Measurements from ENCODE around the gene NIPAL3.
"Not testable (repeated sequence)": the region's sequence is repeated elsewhere in the genome, so short reads cannot be mapped to it uniquely, and the experiment has no call there.

NIPAL3 gene

GRCh38 chr1:24491577-24492360, 76.2 kb downstream of the NIPAL3 start:
- Histone ChIP-seq H3K27me3 (ENCODE audit: low read length) (no peaks in the 10 kb centered on the region), H3K9ac (ENCODE audit: low read length) (no peak overlapping the region), H3K27ac (ENCODE audit: low read depth, low read length) (no peak overlapping the region), H3F3A (ENCODE audit: insufficient read depth) (0 out of 2 replicates have a peak, but pooled peaks cover 2% of the 10 kb centered on the region), H3K4me2 (ENCODE audit: low read depth, low read length, poor library complexity, severe bottlenecking) (no peak overlapping the region), H3K4me3 (ENCODE audit: insufficient read depth, low read length, poor library complexity, severe bottlenecking) (no peak overlapping the region), H4K20me1 (ENCODE audit: low read depth, low read length) (no peaks in the 10 kb centered on the region), H3K79me2 (ENCODE audit: insufficient read depth, low read length) (no peaks in the 10 kb centered on the region), H3K36me3 (ENCODE audit: low read length) (no peaks in the 10 kb centered on the region), H3K9me3 (ENCODE audit: insufficient read depth, low read length) (no peaks in the 10 kb centered on the region), H3K9me2 (replicated peaks; ENCODE audit: insufficient read depth, low read length) (no peaks in the 10 kb centered on the region), H2AFZ (ENCODE audit: low read depth, low read length, severe bottlenecking) (no peak overlapping the region)
- TF ChIP-seq CTCF (IDR thresholded peaks at IDR 0.05; ENCODE audit: insufficient read depth, low read length, poor library complexity, severe bottlenecking) = no peak
- TF ChIP-seq EZH2phosphoT487 (conservative IDR thresholded peaks at IDR 0.05; ENCODE audit: low read length) = no peak

GRCh38 chr1:24492935-24493334, 77.3 kb downstream of the NIPAL3 start:
- not testable (repeated sequence) for H3K4me3 ChIP-seq (ENCODE audit: insufficient read depth, low read length, poor library complexity, severe bottlenecking); H3K9ac ChIP-seq (ENCODE audit: low read length); H3K27ac ChIP-seq (ENCODE audit: low read depth, low read length); H3K9me2 ChIP-seq (replicated peaks; ENCODE audit: insufficient read depth, low read length); H3K79me2 ChIP-seq (ENCODE audit: insufficient read depth, low read length); H2AFZ ChIP-seq (ENCODE audit: low read depth, low read length, severe bottlenecking); H3K9me3 ChIP-seq (ENCODE audit: insufficient read depth, low read length); H3K4me2 ChIP-seq (ENCODE audit: low read depth, low read length, poor library complexity, severe bottlenecking); H3F3A ChIP-seq (ENCODE audit: insufficient read depth); H3K27me3 ChIP-seq (ENCODE audit: low read length); H3K36me3 ChIP-seq (ENCODE audit: low read length); H4K20me1 ChIP-seq (ENCODE audit: low read depth, low read length)

GRCh38 chr1:24493785-24494184, 78.2 kb downstream of the NIPAL3 start:
- no peaks in the 10 kb centered on the region for H3K79me2 ChIP-seq (ENCODE audit: insufficient read depth, low read length)
- H3K27me3 ChIP-seq (ENCODE audit: low read length) = no peaks in the 10 kb centered on the region
- no peak overlapping the region for H2AFZ ChIP-seq (ENCODE audit: low read depth, low read length, severe bottlenecking)

More at GRCh38 chr1:24493785-24494184, 78.2 kb downstream of the NIPAL3 start:
- no peaks in the 10 kb centered on the region for H4K20me1 ChIP-seq (ENCODE audit: low read depth, low read length)
- no peaks in the 10 kb centered on the region for H3K36me3 ChIP-seq (ENCODE audit: low read length)
- H3K4me2 ChIP-seq (ENCODE audit: low read depth, low read length, poor library complexity, severe bottlenecking) = no peak overlapping the region
- no peak overlapping the region for H3K9ac ChIP-seq (ENCODE audit: low read length)
- H3F3A ChIP-seq (ENCODE audit: insufficient read depth) = 0 out of 2 replicates have a peak, but pooled peaks cover 2% of the 10 kb centered on the region
- H3K9me2 ChIP-seq (replicated peaks; ENCODE audit: insufficient read depth, low read length) = no peaks in the 10 kb centered on the region
- no peak overlapping the region for H3K27ac ChIP-seq (ENCODE audit: low read depth, low read length)
- no peak overlapping the region for H3K4me3 ChIP-seq (ENCODE audit: insufficient read depth, low read length, poor library complexity, severe bottlenecking)
- no peak for TF ChIP-seq CTCF (IDR thresholded peaks at IDR 0.05; ENCODE audit: insufficient read depth, low read length, poor library complexity, severe bottlenecking)
- TF ChIP-seq EZH2phosphoT487 (conservative IDR thresholded peaks at IDR 0.05; ENCODE audit: low read length) = no peak
- H3K9me3 ChIP-seq (ENCODE audit: insufficient read depth, low read length) = no peaks in the 10 kb centered on the region

All from SU-DHL-6 (cell line).